Stimulated activated CD4-positive, alpha-beta T cell treated with anti-CD3 and anti-CD28 coated beads, Interleukin-4, amount 100 ng/mL, for 1 hour (primary cell): Measurements from ENCODE around the gene PRM1.

ENCODE experiments used
- DNase-seq: peaks from one replicate; pipeline ENCODE4 v3.0.0-alpha.2; 2020

PRM1 gene

DNA sequence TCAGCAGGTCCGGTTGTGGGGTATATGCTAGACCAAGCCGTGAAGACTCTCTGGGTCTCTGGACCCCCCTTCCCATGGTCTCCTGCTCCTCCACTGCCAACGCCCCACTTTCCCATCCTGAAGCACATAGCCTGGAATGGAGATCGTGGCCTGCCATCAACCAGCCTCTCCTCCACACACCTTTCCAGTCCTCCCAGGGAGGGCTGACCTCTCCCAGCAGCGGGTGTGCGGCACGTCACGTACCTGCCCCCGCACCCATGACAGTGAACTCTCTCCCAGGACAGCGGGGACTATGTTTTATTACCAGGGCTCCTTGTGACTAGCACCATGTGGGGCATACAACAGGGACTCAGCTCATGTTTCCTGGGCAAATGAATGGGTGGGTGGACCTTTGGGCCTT is 9.5 kb downstream of the PRM1 start:
- DNase-seq, result no peak

DNA sequence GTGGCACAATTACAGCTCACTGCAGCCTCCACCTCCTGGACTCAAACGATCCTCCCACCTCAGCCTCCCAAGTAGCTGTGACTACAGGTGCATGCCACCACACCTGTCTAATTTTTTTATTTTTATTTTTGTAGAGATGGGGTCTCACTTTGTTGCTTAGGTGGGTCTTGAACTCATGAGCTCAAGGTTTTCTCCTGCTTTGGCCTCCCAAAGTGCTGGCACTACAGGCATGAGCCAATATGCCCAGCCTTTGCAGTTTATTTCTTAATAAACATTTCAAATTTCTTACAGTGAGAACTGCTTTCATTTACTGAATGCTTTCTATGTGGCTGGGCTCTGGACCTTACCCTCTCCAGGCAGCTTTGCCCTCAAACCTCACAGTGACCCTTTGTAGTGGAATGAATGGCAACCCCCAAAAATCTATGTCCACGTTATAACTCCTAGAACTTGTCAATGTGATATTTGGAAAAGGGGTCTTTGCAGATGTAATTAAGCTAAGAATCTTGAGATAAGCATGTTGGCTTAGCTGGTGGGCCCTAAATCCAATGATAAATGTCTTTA is 10.4 kb downstream of the PRM1 start:
- DNase-seq, result no peak

DNA sequence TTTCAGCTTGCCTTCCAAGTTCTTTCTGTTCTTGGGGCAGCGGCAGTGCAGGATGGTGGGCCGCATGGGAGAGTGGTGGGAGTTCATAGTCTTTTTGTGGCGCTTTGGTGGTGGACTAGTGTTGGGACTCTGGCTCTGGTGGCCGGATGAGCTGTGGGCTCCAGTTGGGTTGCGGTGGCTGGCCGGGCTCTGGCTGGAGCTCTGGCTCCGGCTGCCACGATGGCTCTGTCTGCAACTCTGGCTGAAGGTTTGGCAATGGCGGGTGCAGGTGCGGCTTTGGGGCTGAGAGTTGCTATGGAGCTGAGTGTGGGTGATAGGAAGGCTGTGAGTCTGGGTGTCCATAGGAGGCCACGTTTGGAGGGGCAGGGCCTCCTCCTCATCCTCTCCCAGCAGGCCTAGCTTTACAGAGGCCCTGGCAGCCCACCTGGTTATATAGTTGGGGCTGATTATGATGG is 12.2 kb downstream of the PRM1 start, which contains the start of gene TNP2:
Gene TNP2 (minus strand): TSS at position 405 of the 455 bp plus-strand sequence. CDS start 63 bp downstream, at position 342.
- no peak for DNase-seq

DNA sequence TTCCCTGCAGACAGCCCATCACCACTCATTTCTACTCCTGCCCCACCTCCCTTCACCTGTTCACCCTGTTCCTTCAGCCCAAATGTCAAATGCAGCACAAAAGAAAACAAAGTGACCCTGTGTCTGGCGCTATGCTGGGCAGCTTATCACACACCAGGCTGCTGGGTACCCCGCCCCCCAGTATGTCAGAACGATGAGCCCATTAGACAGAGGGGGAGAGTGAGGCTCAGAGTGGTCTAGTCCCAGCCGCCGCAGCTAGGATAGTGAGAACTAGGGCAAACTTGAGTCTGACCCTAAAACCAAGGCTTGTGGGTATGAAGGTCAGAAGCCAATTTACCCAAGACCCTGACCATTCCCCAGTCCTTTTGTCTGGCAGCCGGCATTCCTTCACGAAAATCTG is 16.0 kb downstream of the PRM1 start:
- no peak for DNase-seq

DNA sequence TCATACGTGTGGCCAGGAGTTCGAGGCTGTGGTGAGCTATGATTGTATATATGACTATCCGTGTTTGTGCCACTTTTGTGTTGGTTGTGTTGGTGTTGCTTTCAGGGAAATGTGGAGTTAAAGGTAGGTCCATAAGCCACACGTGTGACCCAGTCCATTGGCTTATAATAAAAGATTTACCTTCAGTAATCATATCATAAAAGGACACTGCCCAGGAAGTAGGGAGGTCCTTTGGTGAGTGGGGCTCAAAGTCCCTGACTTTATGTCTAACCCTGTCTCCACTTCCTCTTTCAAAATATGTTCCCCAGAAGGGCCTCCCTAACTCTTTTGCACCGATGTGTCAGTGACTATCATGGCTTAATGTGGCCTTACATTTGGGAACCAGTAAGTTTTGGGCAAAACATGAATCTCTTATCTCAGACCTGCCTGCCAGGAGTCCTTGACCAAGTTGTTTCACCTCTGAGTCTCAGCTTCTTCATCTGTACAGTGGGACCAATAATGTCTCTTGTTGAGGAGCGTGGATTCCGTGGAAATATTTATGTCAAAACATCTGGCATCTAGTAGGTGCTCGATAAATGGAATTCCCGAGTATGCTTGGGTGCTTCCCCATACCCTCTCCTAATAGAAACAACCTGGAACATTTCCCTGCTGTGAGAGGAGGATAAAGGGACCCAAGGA is 16.8 kb downstream of the PRM1 start:
- no peak for DNase-seq

DNA sequence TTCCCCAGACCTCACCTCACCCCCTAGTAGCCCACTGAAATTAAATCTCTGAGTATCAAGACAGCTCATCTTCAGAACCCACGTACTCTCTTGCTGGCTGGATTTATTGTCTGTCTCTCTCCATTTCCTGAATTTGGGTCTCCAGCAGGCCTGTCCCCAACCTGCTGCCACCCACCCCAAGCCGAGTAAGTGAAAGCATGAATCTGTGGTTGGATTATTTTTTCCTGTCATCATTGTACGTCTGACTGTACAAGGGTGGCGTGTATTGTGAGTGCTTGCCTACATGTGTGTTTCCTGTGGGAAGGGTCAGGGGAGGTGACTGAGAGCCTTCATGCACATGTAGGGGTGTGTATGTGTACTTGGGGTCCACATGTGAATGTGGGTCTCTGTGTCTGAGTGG is 17.4 kb downstream of the PRM1 start:
- DNase-seq, result peak; percentile 46

DNA sequence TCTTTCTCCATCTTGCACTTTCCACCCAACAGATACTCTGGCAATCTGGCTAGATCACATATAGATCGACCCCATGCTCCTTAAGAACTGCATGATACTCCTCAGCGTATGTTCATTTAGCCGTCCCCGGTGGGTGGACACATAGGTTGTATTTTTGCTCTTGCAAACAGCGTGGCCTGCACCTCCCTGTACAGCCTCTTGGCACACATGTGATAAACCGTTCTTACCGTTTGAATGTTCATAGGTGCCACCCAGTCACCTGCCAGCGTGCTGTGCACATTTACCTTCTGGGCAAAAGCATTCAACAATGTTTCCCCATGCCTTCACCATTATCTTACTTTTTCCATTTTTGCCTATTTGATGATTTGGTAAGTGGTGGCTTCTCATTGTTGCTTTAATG is 18.2 kb downstream of the PRM1 start:
- DNase-seq, result no peak

DNA sequence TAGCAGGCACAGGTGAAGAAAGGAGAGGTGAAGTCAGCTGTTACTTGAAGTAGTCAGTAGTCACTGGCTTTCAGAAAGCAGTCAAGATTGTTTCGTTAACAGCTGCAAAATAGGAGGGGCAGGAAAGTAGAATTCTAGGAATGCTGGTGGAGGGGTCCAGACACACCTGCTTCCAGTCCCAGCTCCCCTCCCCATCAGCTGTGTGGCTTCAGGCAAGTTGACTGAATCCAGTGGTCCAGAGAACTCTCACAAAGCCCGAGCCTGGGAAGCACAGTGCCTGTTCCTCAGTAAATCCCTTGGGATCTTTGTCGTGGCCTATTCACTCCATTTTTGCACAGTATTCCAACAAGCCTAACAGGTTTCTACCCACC is 20.5 kb downstream of the PRM1 start:
- no peak for DNase-seq

DNA sequence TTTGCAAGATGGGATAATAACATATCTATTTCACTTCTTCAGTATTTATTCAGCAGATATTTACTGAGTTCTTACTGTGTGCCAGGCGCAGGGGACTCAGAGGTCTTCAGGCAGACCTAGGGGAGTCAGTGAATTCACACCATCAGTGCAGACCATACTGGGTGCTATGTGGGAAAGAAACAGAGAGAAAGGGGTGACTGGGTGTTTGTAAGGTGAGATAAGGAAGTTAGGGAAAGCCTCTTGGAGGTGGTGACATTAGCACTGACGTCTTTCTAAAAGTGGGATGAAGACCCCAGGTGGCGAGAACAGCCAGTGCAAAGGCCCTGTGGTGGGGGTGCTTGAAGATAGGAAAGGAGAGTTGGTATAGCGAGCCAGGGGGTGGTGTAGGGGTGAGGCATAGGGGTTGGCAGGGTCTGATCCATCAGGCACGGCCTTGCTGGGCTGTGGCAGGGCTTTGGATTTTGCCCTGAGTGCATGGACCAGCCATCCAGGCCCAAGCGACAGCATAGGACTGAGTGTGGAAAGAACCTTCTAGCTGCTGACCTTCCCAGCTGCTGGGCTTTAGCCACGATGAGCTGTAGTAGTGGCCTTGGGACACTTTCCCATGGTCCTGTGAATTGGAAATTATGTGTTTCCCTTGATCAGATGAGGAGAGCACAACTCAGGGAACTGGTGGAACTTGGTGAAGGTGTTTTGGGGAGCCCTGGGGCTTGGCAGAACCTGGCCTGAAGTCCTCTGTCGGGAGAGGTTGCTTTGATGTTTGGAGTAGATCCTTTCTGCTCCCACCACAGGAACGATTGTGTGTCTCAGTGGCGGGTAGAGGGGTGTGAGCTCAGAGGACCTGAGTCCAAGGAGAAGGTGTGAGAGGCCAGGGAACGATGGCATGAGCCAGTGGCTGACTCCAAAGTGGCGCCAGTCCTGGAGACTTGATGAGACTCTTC is 21.2 kb downstream of the PRM1 start:
- no peak for DNase-seq

DNA sequence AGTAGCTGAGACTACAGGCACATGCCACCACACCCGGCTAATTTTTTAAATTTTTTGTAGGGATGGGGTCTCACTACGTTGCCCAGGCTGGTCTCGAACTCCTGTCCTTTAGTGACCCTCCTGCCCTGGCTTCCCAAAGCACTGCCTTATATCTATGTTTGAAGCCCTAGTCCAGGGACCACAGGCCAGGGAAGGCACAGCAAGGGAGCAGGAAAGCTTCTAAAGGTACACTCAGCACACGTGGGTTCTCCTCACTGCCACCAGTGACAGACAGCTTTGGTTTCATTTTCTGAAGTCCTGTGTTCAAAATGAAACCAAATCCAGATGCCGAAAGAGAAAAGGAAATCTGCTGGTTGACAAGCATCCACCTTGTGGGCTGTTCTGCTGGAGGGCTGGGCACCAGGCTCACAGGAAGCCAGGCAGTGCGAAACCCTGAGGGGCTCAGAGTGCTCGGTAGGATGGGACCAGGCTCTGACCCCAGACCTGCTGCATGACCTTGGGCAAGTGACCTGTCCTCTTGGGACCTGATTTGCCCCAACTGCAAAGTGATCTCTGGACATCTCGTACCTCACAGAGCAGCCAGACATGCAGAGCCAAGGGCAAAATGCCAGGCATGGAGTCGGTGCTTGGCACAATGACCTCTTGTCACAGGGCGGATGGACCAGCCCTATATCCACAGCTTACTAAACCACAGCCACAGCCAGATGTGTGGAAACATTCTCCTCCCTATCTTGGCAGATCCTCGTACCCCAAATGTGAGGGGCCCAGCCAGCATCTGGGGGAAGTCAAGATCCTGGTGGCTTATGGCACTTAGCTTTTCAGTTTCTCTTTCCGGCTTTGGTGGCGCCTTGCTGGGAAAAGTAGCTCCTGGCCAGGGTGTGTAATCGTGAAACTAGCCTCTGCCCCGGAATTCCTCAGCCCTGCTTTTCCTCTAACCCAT is 22.3 kb downstream of the PRM1 start:
- peak; percentile 22 for DNase-seq

DNA sequence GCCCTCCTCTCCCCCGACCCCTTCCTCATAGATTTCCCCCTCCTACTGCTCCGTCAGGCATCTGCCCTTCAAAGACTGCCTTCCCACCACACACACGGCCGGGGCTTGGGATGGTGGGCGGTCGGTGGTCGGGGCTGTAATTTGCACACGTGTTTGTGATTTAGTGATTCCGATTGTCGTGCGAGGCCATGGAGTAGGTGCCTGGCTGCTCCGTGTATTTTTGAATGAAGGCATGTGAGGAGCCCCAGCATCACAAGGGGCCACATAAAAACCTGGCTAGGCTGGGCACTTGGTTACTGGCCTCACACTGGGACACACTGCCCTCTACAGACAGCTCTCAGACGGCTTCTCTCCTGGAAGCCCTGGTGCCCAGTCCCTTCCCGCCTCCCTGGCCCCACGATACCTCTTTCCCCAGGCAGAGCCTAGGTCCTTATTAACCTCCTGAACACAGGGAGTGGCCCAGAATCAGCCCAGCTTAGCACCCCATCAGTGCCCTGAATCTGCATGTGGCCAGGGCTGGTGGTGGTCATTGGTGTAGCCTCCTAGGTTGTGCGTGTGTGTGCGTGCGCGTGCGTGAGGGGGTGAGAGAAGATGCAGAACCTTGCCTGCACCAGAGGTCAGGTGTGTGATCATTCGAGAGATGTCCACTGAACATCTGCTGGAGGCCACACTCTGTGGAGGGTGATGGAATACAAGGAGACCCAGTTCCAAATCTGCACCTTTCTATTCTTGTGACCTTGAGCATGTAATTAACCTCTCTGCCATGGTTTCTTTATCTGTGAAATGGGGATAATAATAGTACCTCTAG is 23.8 kb downstream of the PRM1 start:
- DNase-seq, result peak; percentile 58

DNA sequence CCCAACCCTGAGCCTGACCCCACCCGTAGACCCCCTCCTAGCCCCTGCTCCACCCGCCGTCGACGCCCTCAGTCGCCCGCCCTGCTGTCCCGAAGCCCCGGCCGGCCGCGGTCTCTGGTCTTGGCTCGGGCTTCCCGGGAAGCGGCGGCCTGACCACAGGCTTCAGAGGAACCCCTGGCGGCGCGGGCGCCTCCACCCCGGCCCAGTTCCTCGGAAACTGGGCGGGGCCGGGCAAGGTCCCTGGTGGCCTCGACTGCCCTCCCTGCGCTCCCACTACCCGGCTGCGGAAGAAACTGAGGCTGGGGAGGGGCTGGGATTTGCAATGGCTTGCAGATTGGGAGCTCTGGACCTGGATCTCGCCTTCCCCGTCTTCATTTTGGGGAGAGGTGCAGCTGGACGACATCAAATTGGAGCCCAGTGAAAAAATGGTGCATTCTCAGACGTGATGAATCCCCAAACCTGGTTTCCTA is 24.4 kb downstream of the PRM1 start:
- peak; percentile 51 for DNase-seq

DNA sequence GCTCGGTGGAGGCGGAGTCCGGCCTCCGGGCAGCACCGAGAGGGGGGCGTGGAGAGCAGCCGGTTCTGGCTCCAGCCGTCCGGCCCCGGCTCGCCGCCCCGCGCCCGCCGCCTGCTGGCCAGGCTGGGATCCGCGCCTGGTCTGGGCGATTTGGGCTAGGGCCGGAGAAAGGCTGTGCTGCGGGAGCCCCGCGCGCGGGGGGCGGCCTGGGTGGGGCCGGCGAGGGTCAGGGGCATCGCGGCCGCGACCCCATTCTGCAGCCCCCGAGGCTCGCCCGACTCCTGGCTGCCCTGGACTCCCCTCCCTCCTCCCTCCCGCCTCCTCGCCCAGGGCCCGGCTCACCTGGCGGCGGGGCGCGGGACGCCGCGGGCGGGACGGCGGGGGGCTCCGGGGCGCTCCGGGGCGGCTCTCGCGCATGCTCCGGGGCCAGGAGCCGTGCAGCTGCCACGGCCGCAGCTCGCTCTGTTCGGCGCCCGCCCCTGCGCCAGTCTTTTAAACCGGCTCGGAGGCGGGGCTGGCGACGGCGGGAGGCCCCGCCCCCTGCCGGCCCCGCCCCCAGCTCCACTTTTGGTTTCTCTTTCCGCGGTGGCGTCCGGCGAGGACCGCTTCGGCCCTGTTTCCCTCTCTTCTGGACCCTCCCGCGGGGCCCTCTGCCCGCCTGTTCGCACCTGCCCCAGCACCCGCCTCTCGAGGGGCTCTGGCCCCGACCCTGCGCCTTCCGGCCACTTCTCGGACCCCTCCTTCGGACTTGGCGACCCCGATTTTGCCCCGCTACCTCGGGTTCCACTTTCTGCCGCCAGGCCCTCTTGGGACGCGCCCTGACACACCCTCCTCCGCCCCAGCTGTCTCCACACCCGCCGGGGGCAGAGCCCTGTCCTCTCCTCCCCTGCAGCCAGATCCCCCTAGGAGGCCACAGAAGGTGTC is 25.1 kb downstream of the PRM1 start, which contains the start of gene SOCS1:
Gene SOCS1 (minus strand): TSS at position 468 of the 924 bp plus-strand sequence. CDS start 726 bp downstream, outside the sequence.
- DNase-seq, result peak; percentile 90

DNA sequence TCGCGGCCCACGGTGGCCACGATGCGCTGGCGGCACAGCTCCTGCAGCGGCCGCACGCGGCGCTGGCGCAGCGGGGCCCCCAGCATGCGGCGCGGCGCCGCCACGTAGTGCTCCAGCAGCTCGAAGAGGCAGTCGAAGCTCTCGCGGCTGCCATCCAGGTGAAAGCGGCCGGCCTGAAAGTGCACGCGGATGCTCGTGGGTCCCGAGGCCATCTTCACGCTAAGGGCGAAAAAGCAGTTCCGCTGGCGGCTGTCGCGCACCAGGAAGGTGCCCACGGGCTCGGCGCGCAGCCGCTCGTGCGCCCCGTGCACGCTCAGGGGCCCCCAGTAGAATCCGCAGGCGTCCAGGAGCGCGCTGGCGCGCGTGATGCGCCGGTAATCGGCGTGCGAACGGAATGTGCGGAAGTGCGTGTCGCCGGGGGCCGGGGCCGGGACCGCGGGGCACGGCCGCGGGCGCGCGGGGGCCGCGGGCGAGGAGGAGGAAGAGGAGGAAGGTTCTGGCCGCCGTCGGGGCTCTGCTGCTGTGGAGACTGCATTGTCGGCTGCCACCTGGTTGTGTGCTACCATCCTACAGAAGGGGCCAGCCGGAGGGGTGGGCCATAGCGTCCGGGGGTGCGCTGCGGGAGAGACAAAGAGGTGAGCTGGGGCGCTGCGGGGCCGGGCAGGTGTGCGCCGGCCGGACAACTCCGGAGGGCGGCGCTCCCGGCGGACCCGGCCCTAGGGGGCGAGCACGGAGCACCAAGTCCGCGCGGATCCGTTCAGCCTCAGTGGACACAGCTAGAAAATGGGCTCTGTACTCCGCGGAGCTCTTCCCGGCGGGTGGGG is 26.0 kb downstream of the PRM1 start:
- DNase-seq, result peak; percentile 63

DNA sequence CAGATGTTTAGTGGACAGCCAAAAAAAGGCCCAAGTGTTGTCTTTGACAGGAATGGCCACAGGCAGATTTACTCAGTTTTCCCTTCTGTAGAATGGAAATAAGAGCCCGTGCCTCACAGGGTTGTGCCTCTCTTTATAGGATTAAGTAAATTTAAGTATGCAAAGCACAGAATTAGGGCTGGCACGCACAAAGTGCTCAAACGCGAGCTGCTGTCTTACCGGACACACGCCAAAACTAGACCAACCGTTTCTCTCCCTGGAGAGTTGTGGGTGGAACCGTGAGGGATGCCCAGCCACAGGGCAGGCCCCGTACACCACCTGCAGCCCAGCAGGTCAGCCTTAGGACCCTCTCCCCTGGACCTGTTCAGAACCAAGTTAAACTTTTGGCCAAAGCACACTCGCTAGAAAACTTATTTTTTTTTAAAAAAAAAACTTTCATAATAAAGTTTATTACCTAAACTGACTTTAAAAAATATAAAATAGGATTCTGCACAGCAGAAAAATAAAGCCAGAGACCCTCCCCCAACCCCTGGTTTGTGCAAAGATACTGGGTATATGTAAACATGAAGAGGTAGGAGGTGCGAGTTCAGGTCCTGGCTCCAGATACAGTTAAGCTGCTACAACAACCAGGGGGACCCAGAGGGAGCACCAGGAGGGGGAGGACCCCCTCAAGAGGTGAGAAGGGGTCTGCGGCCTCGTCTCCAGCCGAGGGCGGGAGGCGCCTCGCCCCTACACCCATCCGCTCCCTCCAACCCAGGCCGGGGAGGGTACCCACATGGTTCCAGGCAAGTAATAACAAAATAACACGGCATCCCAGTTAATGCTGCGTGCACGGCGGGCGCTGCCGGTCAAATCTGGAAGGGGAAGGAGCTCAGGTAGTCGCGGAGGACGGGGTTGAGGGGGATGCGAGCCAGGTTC is 26.9 kb downstream of the PRM1 start:
- DNase-seq, result no peak

DNA sequence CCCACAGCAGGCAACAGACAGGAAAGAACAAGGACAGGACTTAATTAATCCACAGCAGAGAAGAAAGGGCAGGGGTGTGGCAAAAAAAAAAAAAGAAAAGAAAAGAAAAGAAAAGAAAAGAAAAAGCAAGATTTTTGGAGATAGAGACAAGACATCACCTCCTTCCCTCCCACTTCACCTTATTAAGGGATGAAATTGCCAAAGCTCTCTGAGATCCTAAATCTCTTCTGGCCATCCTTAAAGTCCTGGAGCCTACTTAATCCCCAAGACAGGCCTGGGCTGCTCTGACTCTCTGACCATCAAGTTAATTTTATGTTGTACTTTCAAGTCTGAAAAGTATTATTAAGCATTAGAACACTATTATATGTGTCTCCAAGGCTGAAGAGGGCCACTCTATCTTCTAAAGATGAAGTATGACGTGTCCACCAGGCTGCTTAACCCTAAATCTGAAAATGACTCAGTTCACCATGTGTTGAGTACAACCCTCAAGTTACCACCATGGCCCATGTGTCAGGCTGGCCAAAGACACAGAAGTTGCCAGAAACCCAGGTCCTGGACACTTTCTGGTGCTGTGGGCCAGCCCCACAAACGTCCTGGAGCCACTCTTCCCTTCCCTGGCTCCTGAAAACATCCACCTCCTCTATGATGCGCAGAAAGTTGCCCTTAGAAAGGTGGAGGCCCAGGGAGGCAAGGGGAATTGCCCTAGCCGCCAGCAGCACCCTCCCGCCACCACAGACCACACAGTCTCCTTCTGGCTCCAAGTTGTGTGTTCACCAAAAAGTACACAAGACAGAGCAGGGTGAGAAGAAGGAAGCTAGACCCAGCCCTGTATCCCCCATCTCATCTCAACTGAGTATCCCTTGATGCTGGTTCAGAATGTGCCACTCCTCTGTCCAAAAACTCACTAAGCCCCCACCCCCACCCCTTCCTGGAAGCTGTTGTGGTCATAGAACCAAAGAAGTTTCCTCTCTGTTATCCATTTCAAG is 27.8 kb downstream of the PRM1 start:
- peak; percentile 54 for DNase-seq

DNA sequence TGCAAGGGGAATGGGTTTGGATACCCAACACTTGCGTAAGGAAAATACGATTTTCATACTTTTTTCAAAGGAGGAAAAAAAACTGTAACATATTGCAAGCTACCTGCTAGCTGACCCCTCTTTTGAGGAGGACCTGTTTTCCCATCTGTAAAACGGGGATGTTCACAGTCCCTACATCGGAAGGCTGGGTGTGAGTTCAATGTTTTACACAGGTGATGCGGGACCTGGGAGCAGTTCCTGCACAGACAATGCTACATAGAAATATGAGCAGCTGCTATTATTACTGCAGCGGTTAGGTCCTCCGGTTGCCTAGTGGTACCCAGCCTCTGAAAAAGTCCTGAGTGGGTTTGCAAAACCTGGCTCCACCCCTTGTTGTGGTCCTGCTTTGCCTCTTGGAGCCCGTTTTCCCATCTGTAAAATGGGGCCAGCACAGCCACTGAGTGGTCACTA is 28.6 kb downstream of the PRM1 start:
- peak; percentile 21 for DNase-seq
